Activated naive CD8-positive, alpha-beta T cell treated with anti-CD3 and anti-CD28 coated beads for 36 hours (primary cell): ENCODE results near the gene RHOU. TPM values are rescaled to one million over a fixed set of nuclear protein-coding genes. Genes with fewer than 3 reads are reported as not detected.
"Not testable (repeated sequence)": the region's sequence is repeated elsewhere in the genome, so short reads cannot be mapped to it uniquely, and the experiment has no call there.

Source experiments
- DNase-seq: peaks from one replicate; pipeline ENCODE4 v3.0.0; 2021
- H3K27ac Mint-ChIP-seq: one replicate; pipeline ENCODE4 v1.8.0; 2022; ENCODE audit warnings: mild to moderate bottlenecking, moderate library complexity, mixed read lengths
- H3K27me3 Mint-ChIP-seq: one replicate; pipeline ENCODE4 v1.8.0; 2022; ENCODE audit warnings: mild to moderate bottlenecking, mixed read lengths
- H3K36me3 Mint-ChIP-seq: one replicate; pipeline ENCODE4 v1.8.0; 2021; ENCODE audit warnings: mild to moderate bottlenecking, mixed read lengths
- H3K4me1 Mint-ChIP-seq: one replicate; pipeline ENCODE4 v1.8.0; 2021; ENCODE audit warnings: mixed read lengths
- H3K4me3 Mint-ChIP-seq: one replicate; pipeline ENCODE4 v1.8.0; 2022; ENCODE audit warnings: mild to moderate bottlenecking, moderate library complexity, mixed read lengths
- H3K9me3 Mint-ChIP-seq: one replicate; pipeline ENCODE4 v1.8.0; 2022; ENCODE audit warnings: mixed read lengths
- total RNA-seq, 2 experiments: library from RNA; stranded (reverse); gene quantifications; one replicate each; pipeline ENCODE4 v1.2.3, GENCODE V29; 2021

Gene RHOU
- total RNA-seq, 2 experiments from 2014 or later = 1.0 to 1.3 TPM

DNA sequence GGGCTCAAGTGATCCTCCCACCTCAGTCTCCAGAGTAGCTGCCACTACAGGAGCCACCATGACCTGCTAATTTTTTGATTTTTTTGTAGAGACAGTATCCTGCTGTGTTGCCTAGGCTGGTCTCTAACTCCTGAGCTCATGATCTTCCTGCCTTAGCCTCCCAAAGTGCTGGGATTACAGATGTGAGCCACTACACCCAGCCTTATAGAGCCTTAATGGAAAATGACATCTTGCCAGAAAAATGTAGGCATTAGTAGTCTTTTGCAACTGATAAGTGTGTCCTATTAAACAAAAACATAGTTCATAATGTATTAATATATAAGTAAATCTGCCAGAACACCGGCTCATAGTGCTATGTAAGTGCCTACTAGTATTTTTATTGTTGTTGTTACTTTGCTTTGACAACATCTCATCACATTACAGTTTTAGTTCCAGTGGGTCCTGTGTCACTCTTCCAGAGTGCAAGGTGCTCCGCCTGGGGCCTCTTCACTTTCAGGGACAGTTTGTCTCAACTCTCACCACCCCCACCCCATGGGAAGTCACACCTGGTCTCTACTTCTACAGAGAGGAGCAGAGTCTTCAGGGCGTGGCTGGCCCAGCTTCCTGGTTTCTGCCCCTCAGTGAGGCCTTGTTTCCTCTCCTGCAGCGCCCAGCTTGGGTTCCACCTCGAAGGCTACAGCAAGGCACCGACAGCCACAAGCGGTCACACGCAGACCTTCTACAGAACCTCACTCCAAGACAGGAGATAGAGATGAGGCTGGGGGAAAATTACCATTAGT lies 30.1 kb downstream of the RHOU start:
- no peak for DNase-seq
- Mint-ChIP-seq H3K27ac (no peak overlapping the region), H3K27me3 (no peaks in the 10 kb centered on the region), H3K4me3 (no peak overlapping the region), H3K4me1 (peaks cover 5% of the 10 kb centered on the region), H3K9me3 (no peaks in the 10 kb centered on the region), H3K36me3 (no peaks in the 10 kb centered on the region)

DNA sequence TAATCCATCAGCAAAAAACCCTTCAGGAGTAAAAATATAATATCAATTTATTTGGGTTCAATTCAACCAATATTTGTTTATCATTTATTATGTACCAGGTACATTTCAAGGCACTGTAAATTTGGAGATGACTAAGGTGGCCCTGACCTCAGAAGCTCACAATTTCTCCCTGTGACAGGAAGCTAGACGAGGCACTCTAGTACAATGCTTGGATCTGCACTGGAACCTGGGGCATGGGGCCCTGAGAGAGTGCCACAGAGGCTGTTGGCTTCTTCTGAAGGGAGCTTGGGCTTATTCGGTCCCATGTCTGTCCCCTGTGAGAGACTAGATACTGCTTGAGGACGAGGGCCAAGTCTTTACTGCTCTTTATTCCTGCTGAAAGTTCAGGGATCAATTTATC lies 31.5 kb downstream of the RHOU start:
- Mint-ChIP-seq H3K9me3 (no peaks in the 10 kb centered on the region), H3K36me3 (no peaks in the 10 kb centered on the region), H3K4me3 (no peak overlapping the region), H3K27me3 (no peaks in the 10 kb centered on the region), H3K4me1 (peaks cover 5% of the 10 kb centered on the region), H3K27ac (no peak overlapping the region)
- DNase-seq = no peak

DNA sequence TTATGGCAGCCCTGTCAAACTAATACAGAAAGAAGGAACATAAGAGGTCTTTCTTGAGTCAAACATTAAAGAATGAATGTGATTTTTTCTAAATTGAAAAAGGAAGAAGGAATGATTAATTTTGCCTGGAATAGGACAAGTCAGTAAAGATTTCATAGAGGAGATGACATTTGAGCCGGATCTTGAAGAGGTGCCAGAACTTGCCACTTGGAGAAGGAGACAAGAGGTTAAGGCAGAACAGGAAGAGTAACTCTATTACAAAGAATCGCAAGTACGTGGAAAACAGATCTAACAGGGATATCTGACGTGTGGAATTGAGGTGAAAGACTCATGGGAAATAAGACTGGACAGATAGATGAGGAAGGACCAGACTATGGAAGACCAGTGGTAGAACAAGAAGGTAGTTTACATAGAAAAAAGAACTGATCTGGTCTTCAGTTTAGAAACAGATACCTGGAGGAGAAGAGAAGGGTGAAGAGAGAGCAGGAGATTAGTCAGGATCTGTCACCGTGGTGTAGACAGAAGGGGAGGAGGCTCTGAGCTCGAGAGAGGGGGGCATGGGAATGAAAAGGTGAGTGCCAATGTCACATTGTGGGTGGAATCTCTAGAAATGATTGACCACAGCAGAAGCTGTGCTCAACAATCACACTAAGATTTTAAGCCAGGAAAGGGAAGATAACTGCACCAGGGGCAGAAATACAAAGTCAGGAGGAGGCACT lies 32.5 kb downstream of the RHOU start:
- Mint-ChIP-seq H3K9me3 (no peaks in the 10 kb centered on the region), H3K4me1 (peaks cover 5% of the 10 kb centered on the region), H3K27ac (no peak overlapping the region), H3K27me3 (no peaks in the 10 kb centered on the region), H3K4me3 (no peak overlapping the region), H3K36me3 (no peaks in the 10 kb centered on the region)
- no peak for DNase-seq

DNA sequence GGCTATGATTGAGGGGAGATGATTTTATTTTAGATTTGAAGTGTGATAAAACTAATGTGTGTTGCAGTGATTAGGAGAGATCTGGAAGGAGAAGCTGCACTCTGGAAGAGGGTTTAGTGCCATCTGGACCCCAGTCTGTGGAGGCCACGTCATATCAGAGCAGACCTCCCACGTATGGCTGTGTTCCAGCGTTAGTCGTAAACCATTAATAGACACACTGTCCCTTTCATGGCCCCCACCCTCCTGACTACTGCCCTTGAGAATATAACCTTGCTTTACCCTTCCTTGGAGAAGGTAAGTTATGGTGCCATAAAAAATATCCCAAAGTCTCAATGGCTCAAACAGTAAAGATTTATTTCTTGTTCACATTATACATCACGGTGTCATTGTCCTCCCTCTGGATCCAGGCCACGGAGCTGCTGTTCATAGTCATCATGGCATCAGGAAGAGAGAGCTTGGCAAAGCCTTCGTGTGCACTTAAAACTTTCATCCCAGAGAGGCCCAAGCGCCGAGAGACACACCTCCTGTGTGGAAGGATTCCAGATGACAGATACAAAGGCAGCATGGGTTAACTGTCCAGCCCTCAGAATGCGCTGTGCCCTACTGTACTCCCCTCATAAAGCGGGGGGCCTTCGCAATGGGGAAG lies 33.2 kb downstream of the RHOU start:
- Mint-ChIP-seq H3K36me3 (no peaks in the 10 kb centered on the region), H3K9me3 (no peaks in the 10 kb centered on the region), H3K27me3 (no peaks in the 10 kb centered on the region), H3K4me1 (peaks cover 5% of the 10 kb centered on the region), H3K27ac (no peak overlapping the region), H3K4me3 (no peak overlapping the region)
- no peak for DNase-seq

DNA sequence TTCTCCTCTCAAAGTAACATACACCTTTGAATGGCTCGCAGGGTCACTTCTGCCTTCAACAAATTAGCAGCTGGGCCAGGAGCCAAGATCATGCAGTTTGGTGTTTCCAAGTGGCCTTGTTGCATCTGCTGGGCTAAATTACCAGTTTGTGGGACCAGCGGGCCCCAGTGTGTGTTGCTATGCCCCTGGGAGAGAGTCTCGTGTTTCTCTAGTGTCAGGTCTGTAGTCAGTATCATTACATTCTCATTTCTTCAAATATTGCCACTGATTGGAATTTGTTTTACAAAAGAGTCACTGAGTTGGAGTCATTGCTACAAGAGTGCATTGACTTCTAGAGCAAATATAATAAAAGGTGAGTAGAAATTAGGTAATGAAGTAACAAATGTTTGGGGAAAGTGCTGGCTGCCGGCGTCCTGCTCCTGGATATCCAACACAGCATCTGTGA lies 35.5 kb downstream of the RHOU start:
- Mint-ChIP-seq H3K4me3 (no peak overlapping the region), H3K36me3 (no peaks in the 10 kb centered on the region), H3K9me3 (no peaks in the 10 kb centered on the region), H3K27me3 (no peaks in the 10 kb centered on the region), H3K27ac (no peak overlapping the region), H3K4me1 (peaks cover 5% of the 10 kb centered on the region)
- no peak for DNase-seq

DNA sequence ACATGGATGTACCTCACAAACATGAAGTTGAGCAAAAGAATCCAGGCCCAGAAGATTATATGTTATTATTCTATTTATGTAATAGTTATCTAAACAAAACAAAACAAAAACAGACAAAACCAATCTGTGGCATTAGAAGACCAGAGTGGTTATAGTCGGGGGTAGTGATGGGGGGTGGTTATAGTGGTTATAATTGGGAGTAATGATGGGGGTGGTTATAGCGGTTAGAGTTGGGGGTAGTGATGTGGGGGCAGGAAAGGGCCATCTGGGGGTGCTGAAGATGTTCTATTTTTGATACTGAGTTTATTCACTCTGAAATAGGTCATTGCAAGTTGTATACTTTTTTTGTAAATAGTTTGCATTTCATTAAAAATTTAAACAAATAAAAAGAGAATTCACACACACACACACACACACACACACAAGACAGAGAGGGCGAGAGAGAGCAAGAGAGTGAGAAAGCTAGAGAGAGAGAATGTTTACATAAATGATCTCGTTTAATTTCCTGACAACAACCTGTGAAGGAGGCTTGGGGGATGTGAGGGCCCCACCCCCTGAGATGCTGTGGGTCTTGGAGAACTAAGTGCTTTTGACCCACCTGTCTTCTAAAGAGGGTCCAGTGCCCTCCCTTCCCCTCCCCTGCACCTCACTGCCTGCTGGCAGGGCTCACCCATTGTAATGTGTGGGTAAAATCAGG lies 37.4 kb downstream of the RHOU start:
- no peaks in the 10 kb centered on the region for H3K9me3 Mint-ChIP-seq
- H3K27me3 Mint-ChIP-seq = no peaks in the 10 kb centered on the region
- no peak overlapping the region for H3K27ac Mint-ChIP-seq
- H3K4me1 Mint-ChIP-seq = peaks cover 5% of the 10 kb centered on the region
- no peak for DNase-seq
- H3K4me3 Mint-ChIP-seq = no peak overlapping the region
- H3K36me3 Mint-ChIP-seq = no peaks in the 10 kb centered on the region

DNA sequence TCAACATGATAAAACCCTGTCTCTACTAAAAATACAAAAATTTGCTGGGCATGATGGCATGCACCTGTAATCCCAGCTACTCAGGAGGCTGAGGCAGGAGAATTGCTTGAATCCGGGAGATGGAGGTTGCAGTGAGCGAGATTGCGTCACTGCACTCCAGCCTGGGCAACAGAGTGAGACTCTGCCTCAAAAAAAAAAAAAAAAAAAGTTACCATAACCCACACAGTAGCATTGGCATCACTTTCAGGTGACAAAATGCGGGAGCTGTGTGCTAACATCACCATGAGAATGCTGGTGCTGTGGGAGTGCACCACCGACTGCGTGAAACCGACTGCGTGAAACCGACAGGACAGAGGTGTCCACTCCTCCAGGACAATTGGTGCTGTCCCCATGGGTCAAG lies 40.7 kb downstream of the RHOU start:
- not testable (repeated sequence) for H3K4me3 Mint-ChIP-seq, H3K36me3 Mint-ChIP-seq, H3K27ac Mint-ChIP-seq, H3K4me1 Mint-ChIP-seq, H3K27me3 Mint-ChIP-seq, DNase-seq, H3K9me3 Mint-ChIP-seq

DNA sequence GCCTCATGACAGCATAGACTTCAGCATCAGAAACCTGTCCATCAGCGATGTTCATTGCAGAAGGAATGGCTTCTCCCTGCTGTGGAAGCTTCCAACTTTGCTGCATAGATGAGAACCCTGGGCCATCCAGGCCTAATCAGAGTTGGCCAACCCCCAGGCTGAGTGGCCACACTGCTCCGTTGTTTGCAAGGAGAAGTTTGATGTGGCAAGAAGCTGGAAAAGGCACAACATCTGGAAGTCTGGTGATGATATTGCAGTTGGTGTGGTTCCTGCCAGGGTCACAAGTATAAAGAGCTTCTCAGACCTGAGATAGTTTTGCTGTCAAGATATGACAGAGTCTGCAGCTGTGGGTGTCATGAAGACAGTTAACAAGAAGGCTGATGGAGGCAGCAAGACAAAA lies 41.2 kb downstream of the RHOU start:
- Mint-ChIP-seq H3K27ac (no peak overlapping the region), H3K4me1 (peaks cover 5% of the 10 kb centered on the region), H3K4me3 (no peak overlapping the region), H3K9me3 (no peaks in the 10 kb centered on the region), H3K36me3 (no peaks in the 10 kb centered on the region), H3K27me3 (no peaks in the 10 kb centered on the region)
- DNase-seq = no peak

DNA sequence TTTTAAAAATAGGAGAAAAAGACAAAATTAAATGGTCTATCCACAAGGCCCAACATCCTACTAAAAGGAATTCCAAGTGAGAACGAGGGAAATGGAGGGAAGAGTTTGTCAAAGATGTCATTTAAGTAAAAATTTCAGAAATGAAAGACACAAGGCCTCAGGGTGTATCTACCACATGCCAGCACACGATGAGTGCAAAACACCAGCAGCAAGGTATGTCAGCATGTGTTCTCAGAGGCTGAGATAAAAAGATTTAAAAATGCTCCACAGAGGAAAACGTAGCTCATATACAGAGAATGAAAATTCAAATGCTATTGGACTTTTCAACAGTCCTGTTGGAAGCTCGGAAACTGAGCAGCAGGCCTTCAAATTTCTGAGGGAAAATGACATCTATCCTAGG lies 42.0 kb downstream of the RHOU start:
- Mint-ChIP-seq H3K36me3 (no peaks in the 10 kb centered on the region), H3K27ac (no peak overlapping the region), H3K9me3 (no peaks in the 10 kb centered on the region), H3K4me3 (no peak overlapping the region), H3K27me3 (no peaks in the 10 kb centered on the region), H3K4me1 (peaks cover 5% of the 10 kb centered on the region)
- no peak for DNase-seq

DNA sequence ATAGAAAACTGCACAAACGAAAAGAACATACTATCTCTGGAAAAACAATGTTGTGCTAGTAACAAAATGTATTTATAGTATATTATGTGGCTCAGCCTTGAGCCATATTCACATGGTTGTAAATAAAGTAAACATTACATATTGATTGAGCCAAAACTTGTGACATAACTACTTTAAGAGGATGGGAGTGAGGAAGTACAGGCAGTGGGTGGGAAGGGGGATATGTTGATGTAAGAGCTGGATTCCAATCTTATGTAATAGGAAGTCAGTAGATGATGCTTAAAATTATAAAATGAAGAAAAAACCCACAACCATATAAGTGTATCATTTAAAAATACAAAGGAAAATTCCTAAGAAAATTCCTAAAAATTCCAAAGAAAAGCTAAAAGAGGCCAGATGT lies 42.7 kb downstream of the RHOU start:
- H3K27me3 Mint-ChIP-seq = no peaks in the 10 kb centered on the region
- no peak for DNase-seq
- no peaks in the 10 kb centered on the region for H3K9me3 Mint-ChIP-seq
- H3K27ac Mint-ChIP-seq = no peak overlapping the region
- no peaks in the 10 kb centered on the region for H3K36me3 Mint-ChIP-seq
- H3K4me3 Mint-ChIP-seq = no peak overlapping the region
- peaks cover 5% of the 10 kb centered on the region for H3K4me1 Mint-ChIP-seq

DNA sequence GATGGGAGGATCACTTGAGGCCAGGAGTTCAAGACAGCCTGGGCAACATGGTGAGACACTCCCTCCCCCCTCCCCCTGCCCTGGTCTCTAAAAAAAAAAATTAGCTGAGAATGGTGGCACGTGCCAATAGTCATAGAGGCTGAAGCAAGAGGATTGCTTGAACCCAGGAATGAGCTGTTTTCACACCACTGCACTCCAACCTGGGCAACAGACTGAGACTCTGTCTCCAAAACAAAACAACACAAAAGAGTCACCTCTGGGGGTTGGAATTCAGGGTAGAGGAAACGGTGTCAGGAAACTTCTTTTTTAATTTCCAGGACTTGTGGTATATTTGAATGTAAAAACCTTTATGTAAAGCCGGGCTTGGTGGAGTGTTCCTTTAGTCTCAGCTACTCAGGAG lies 43.2 kb downstream of the RHOU start:
- Mint-ChIP-seq H3K9me3 (no peaks in the 10 kb centered on the region), H3K4me3 (no peak overlapping the region), H3K27ac (no peak overlapping the region), H3K36me3 (no peaks in the 10 kb centered on the region), H3K4me1 (peaks cover 5% of the 10 kb centered on the region), H3K27me3 (no peaks in the 10 kb centered on the region)
- no peak for DNase-seq

DNA sequence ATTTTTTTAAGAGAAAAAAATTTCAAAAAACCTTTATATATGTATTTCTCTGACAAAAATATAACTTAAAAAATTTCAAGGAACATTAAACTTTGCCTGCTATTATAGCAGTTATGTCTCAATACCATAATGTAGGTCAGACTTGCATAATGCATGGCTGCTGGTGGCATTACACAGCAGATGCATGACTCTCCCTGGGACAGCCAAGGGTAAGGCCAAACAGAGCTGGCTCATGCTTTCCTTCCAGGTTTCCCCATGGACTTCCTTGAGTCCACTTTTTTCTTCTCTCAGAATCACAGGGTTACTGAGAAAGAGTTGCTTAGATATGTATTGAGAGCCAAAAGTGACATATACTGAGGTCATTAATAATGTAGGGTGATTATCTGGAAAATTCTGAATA lies 43.7 kb downstream of the RHOU start:
- Mint-ChIP-seq H3K4me1 (peaks cover 5% of the 10 kb centered on the region), H3K4me3 (no peak overlapping the region), H3K27me3 (no peaks in the 10 kb centered on the region), H3K27ac (no peak overlapping the region), H3K36me3 (no peaks in the 10 kb centered on the region), H3K9me3 (no peaks in the 10 kb centered on the region)
- no peak for DNase-seq

DNA sequence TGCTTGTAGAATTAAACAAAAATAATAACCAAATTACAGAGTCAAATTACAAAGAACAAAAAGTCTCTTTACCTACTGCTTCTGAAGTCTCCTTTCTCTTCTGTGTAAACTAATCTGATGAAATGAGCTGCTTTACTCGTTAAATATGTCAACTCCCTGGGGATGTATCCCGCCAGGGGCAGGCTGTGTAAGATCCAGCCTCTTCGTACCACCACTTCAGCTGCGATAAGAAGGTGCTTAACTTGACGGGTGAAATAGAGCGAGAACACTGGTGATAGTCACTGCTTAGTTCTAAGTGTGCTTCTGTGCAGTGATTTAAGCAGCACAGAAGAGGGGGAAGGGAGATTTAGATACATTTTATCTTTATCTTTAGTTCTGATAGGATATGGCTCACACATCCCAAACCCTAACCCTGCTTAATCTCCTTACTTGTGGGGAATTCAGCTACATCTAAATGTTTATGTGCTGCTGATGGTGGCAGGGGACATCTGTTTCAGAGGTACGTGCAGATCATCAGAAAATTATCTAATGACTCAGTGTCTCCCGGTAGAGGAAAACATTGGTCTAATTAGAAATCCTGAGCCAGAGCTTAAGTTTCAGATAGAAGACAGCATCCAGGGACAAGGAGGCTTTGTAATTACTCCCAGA lies 46.0 kb downstream of the RHOU start:
- H3K9me3 Mint-ChIP-seq = no peaks in the 10 kb centered on the region
- no peak for DNase-seq
- H3K4me1 Mint-ChIP-seq = no peaks in the 10 kb centered on the region
- H3K36me3 Mint-ChIP-seq = no peaks in the 10 kb centered on the region
- H3K27me3 Mint-ChIP-seq = no peaks in the 10 kb centered on the region
- no peak overlapping the region for H3K27ac Mint-ChIP-seq
- H3K4me3 Mint-ChIP-seq = no peak overlapping the region

DNA sequence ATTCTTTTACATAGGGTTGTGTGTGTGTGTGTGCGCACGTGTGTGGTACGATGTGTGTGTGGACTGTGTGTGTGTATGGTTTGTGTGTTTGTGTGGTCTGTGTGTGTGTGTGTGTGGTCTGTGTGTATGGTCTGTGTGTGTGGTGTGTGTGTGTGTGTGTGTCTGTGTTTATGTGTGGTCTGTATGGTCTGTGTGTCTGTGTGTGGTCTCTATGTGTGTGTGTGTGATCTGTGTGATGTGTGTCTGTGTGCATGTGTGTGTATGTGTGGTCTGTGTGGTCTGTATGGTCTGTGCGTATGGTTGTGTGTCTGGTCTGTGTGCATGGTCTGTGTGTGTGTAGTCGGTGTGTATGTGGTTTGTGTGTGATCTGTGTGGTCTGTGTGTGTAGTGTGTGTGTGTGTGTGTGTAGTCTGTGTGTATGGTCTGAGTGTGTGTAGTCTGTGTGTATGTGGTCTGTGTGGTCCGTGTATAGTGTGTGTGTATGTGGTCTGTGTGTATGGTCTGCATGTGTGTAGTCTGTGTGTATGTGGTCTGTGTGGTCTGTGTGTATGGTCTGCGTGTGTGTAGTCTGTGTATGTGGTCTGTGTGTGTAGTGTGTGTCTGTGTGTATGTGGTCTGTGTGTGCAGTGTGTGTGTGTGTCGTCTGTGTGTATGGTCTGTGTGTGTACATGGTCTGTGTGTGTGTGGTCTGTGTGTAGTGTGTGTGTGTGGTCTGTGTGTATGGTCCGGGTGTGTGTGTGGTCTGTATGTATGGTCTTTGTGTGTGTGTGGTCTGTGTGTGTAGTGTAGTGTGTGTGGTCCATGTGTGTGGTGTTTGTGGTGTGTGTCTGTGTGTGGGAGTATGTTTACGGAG lies 46.8 kb downstream of the RHOU start:
- no peak for DNase-seq
- Mint-ChIP-seq H3K36me3 (no peaks in the 10 kb centered on the region), H3K27me3 (no peaks in the 10 kb centered on the region), H3K4me3 (no peak overlapping the region), H3K27ac (no peak overlapping the region), H3K4me1 (no peaks in the 10 kb centered on the region), H3K9me3 (no peaks in the 10 kb centered on the region)
